Neutrophil (primary cell): ENCODE results near the gene SIM2.

ENCODE experiments used
- H3K27ac ChIP-seq: fragments of 200-600 bp; sonication (generic); 2 replicates; pipeline ENCODE4 v1.5.1; 2016; ENCODE audit warnings: mild to moderate bottlenecking, moderate library complexity
- H3K27me3 ChIP-seq: fragments of 200-600 bp; sonication (generic); 2 replicates; pipeline ENCODE4 v1.6.0; 2016; ENCODE audit warnings: mild to moderate bottlenecking
- H3K36me3 ChIP-seq: fragments of 200-600 bp; sonication (generic); 2 replicates; pipeline ENCODE4 v1.5.1; 2017
- H3K4me1 ChIP-seq, 2 experiments: fragments of 200-600 bp in 1 of 2; sonication (generic) in 1 of 2; 1 replicate in 1 of 2; 2 replicates in 1 of 2; pipeline versions ENCODE4 v1.5.1 to v1.6.1; 2013 to 2016; ENCODE audit warnings: low read depth in 1 of 2, low read length in 1 of 2, mild to moderate bottlenecking in 1 of 2, moderate library complexity in 1 of 2; ENCODE audit not compliant: control insufficient read depth in 1 of 2, insufficient read depth in 1 of 2
- H3K4me3 ChIP-seq, 2 experiments: fragments of 200-600 bp in 1 of 2; sonication (generic) in 1 of 2; 1 replicate in 1 of 2; 2 replicates in 1 of 2; pipeline ENCODE4 v1.5.1; 2013 to 2016; ENCODE audit warnings: low read depth in 1 of 2, low read length in 1 of 2, mild to moderate bottlenecking in 1 of 2, moderate library complexity in 1 of 2
- H3K9me3 ChIP-seq: fragments of 200-600 bp; sonication (generic); 2 replicates; pipeline ENCODE4 v1.5.1; 2016
- TF ChIP-seq, protein P1 (sequence below): fragments of 200-600 bp; sonication (generic); IDR thresholded peaks from 2 replicates; pipeline ENCODE4 v1.5.1; 2016; ENCODE audit warnings: antibody characterized with exemption

SIM2 gene

DNA sequence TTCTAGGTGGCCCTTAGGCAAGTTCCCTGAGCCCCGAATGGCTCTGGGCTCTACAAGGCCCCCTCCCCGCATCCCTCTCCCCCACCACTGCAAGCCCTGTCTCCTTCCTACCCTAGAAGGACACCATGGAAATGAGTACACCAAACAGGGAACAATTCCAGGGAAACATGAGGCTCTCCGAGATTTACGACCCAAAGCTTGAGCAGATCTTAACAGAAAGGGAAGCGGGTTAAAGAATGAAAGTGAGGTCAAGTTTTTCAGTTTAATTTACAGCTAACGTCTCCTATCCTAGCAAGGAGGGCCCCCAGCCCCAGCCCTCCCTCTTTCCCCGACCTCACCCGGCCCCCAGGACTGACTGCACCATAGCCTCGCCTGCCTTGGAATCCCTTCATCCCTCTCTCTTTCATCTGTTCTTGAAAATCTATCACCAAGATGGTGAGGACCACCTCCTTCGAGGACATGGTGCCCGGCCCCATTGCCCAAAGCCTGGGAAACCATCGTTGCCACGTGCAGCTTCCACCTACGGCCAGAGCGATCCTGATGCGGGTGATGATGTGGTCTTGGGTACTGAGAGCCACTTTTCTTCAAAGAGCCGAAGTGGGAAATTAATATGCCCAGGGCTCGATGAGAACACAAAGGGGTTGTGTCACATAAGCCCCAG, 30.5 kb downstream of the SIM2 start:
- Histone ChIP-seq H3K4me1 (no peaks in the 10 kb centered on the region), H3K36me3 (no peaks in the 10 kb centered on the region), H3K9me3 (no peaks in the 10 kb centered on the region), H3K27me3 (peaks cover 36% of the 10 kb centered on the region), H3K4me3 (no peak overlapping the region), H3K27ac (no peak overlapping the region)
- TF ChIP-seq, protein P1, sequence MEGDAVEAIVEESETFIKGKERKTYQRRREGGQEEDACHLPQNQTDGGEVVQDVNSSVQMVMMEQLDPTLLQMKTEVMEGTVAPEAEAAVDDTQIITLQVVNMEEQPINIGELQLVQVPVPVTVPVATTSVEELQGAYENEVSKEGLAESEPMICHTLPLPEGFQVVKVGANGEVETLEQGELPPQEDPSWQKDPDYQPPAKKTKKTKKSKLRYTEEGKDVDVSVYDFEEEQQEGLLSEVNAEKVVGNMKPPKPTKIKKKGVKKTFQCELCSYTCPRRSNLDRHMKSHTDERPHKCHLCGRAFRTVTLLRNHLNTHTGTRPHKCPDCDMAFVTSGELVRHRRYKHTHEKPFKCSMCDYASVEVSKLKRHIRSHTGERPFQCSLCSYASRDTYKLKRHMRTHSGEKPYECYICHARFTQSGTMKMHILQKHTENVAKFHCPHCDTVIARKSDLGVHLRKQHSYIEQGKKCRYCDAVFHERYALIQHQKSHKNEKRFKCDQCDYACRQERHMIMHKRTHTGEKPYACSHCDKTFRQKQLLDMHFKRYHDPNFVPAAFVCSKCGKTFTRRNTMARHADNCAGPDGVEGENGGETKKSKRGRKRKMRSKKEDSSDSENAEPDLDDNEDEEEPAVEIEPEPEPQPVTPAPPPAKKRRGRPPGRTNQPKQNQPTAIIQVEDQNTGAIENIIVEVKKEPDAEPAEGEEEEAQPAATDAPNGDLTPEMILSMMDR: no peak

DNA sequence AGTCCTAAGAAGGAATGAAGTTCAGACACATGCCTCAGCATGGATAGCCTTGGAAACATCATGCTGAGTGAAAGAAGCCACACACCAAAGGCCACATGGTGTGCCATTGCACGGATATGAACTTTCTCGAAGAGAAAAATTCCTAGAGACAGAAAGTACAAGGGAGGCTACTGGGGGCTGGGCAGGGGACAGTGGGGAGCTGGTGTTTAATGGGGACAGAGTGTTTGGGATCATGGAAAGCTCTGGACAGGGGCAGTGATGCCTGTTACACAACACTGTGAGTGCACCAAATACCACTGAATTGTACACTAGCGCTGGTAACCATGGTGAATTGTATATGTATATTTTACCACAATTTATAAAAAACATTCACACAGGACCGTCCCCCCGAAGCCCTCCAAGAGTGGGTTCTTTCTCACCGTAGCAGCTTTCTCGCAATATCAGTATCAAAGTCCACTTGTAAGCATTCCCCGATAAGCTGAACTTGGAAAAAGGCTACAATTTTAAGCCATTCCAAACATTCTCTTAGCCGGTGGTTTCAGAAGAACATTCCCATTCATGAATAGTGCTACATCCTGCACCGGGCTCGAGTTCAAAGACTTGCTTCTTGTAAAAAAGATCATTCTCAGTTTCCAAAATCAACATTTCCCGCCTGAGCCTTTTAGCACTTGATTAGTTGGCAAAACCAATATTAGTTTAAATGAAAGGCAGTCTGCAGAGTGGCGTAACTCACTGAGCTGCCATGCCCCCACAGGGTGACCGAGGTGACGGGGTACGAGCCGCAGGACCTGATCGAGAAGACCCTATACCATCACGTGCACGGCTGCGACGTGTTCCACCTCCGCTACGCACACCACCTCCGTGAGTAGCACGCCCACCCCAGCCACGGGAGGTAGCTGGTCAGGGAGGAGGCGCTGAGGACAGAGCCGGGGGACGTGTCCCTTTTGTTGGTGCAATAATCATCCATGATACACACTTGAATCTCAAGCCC, 31.7 kb downstream of the SIM2 start:
- Histone ChIP-seq H3K27ac (no peak overlapping the region), H3K4me3 (no peak overlapping the region), H3K36me3 (no peaks in the 10 kb centered on the region), H3K9me3 (no peaks in the 10 kb centered on the region), H3K4me1 (no peaks in the 10 kb centered on the region), H3K27me3 (peaks cover 32% of the 10 kb centered on the region)
- TF ChIP-seq, protein P1: no peak

DNA sequence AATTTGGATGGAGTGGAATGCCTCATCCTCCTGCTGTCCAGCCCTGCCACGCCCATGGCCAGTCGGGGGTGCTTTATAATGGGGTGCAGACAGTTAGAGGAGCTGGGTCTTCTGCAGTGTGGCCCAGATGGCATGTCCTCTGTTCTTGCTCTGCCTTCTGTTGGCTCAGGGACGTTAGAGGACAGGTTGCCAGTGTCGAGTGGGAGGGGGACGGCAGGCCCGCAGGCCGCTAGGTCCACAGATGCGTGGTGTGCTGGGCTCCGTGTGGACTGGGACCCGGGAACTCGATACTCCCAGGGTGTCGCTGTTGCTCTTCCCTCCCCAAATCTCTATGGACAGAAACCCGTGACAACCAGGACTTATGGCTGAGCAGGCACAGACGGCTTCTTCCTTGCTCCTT, 33.3 kb downstream of the SIM2 start:
- H3K27ac ChIP-seq: no peak overlapping the region
- no peak overlapping the region for H3K4me3 ChIP-seq
- H3K27me3 ChIP-seq: peaks cover 29% of the 10 kb centered on the region
- TF ChIP-seq, protein P1: no peak
- no peaks in the 10 kb centered on the region for H3K9me3 ChIP-seq
- H3K4me1 ChIP-seq: no peaks in the 10 kb centered on the region
- H3K36me3 ChIP-seq: no peaks in the 10 kb centered on the region

DNA sequence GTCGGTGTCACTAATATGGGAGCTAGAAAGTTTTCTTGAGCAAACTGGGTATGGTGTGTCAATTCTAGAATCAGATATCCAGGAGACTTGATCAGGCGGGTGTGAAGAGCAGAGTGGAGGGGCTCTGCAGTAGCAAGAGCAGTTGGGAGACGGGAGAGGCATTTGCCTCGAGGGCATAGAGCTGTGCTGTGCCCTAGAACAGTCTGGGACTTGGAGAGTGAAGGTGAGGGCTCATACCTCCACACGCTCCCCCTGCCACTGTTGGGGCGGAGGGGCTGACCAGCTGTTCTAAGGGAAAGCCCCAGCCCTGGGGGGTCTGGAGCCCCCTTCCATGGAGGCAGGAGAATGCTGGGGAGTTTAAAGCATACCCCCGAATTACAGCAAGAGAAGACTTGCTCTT, 33.8 kb downstream of the SIM2 start:
- Histone ChIP-seq H3K4me1 (no peaks in the 10 kb centered on the region), H3K27ac (no peak overlapping the region), H3K4me3 (no peak overlapping the region), H3K27me3 (peaks cover 30% of the 10 kb centered on the region), H3K36me3 (no peaks in the 10 kb centered on the region), H3K9me3 (no peaks in the 10 kb centered on the region)
- TF ChIP-seq, protein P1: no peak

DNA sequence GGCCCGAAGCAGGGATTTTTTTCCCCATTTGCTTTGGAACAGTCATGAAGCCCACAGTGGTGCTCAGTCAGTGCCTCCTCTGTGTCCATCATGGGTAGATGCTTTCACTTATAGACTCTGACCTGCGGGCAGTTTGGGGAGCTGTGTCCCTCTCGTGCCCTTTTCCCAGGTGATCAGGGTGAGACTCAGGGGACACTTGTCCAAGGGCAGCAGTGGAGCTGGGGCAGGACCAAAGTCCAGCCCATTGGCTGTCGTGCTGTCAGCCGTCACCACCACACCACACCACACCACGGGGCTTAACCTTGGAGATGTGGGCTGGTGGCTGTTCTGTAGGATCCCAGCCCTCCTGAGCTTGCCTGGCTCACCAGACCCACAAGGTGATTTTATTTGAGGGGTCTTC, 34.9 kb downstream of the SIM2 start:
- Histone ChIP-seq H3K27me3 (peaks cover 39% of the 10 kb centered on the region), H3K4me1 (no peaks in the 10 kb centered on the region)
- TF ChIP-seq, protein P1: no peak

More for the DNA sequence above, 34.9 kb downstream of the SIM2 start:
- no peak overlapping the region for H3K4me3 ChIP-seq
- H3K27ac ChIP-seq: no peak overlapping the region
- no peaks in the 10 kb centered on the region for H3K36me3 ChIP-seq
- H3K9me3 ChIP-seq: no peaks in the 10 kb centered on the region
